ENCODE results near the gene SYN1. TPM values are rescaled to one million over a fixed set of nuclear protein-coding genes. Genes with fewer than 3 reads are reported as not detected.

The SYN1 gene
- total RNA-seq, 1 experiment from 2014 or later, result 0.49 TPM

DNA sequence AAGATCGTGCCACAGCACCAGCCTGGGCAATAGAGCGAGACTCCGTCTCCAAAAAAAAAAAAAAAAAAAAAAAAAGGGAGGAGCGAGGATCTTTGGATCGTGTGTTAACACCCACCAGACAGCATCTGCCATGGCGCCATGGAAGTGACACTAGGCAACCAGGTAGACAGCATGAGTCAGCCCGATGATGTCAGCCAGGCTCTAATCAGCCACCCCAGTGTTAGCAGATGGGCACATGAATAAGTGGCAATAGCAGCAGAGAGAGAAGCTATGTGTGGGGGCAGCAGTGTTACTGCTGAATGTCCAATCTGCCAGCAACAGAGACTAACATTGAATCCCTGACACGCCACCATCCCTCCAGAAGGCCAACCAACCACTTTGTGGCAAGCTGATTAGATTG is 6.6 kb downstream of the SYN1 start:
- intact Hi-C loops (cut with micrococcal nuclease), result no loop called here
- ChIA-PET POLR2A (interaction anchor here (1.0 kb wide), 1 partner anchor 71 kb away, joined by 3 read pairs; no protein-coding TSS in a partner anchor), CTCF (interaction anchor here (0.5 to 0.9 kb wide), 3 partner anchors 30 to 419 kb away, joined by 3 read pairs; no protein-coding TSS in a partner anchor)
- Mint-ChIP-seq H3K36me3 (ENCODE audit: insufficient read depth, unreplicated experiment) (no peaks in the 10 kb centered on the region), H3K4me1 (ENCODE audit: insufficient read depth, unreplicated experiment) (no peaks in the 10 kb centered on the region), H3K27me3 (ENCODE audit: insufficient read depth, unreplicated experiment) (no peaks in the 10 kb centered on the region), H3K27ac (ENCODE audit: low read depth, unreplicated experiment) (no peak overlapping the region), H3K4me3 (ENCODE audit: unreplicated experiment) (no peak overlapping the region), H3K9me3 (ENCODE audit: unreplicated experiment) (no peaks in the 10 kb centered on the region)
- no TSS peak for BruUV-seq (replicated peaks)
- TF ChIP-seq, protein P1, sequence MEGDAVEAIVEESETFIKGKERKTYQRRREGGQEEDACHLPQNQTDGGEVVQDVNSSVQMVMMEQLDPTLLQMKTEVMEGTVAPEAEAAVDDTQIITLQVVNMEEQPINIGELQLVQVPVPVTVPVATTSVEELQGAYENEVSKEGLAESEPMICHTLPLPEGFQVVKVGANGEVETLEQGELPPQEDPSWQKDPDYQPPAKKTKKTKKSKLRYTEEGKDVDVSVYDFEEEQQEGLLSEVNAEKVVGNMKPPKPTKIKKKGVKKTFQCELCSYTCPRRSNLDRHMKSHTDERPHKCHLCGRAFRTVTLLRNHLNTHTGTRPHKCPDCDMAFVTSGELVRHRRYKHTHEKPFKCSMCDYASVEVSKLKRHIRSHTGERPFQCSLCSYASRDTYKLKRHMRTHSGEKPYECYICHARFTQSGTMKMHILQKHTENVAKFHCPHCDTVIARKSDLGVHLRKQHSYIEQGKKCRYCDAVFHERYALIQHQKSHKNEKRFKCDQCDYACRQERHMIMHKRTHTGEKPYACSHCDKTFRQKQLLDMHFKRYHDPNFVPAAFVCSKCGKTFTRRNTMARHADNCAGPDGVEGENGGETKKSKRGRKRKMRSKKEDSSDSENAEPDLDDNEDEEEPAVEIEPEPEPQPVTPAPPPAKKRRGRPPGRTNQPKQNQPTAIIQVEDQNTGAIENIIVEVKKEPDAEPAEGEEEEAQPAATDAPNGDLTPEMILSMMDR (IDR thresholded peaks at IDR 0.05; ENCODE audit: unreplicated experiment), result no peak
- DNase-seq (ENCODE audit: unreplicated experiment), result no peak

DNA sequence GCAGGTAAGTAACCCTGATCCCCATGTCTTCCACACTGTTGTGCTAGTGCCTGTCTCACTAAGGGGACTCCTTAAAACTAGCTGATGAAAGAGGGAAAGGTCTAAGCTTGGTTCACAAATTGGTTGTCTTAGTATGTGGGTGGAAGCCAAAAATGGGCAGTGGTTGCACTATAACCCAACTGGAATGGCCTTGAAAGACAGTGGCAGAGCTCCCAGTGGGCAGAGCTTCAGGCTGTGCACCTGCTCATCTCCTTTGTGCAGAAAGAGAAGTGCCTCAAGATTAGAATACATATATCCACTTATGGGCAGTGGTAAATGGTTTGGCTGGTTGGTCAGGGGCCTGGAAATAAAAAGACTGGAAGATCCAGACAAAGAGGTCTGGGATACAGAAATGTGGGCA is 7.2 kb downstream of the SYN1 start:
- no TSS peak for BruUV-seq (replicated peaks)
- no peaks in the 10 kb centered on the region for H3K36me3 Mint-ChIP-seq (ENCODE audit: insufficient read depth, unreplicated experiment)
- CTCF ChIA-PET, result interaction anchor here (0.7 kb wide), 1 partner anchor 19 kb away, joined by 3 read pairs; no protein-coding TSS in a partner anchor

DNA sequence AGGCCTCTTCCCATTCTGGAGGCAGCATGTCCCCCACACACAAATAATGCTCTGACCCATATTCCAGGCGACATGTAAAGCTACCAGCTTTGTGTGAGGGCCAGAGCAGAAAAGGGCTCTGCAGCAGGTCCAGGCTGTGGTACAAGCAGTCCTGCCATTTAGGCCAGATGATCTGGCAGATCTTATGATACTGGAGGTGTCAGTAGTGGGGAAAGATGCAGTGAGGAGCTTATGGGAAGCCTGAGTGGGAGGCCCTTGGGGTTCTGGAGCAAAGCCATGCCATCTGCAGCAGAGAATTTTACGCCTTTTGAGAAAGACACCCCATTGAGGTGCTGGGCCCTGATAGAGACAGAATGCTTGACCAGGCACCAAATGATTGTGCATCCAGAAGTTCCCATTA is 7.7 kb downstream of the SYN1 start:
- H3K4me3 Mint-ChIP-seq (ENCODE audit: unreplicated experiment), result no peak overlapping the region
- no peaks in the 10 kb centered on the region for H3K27me3 Mint-ChIP-seq (ENCODE audit: insufficient read depth, unreplicated experiment)
- ChIA-PET POLR2A (interaction anchor here (0.6 to 1.0 kb wide), 2 partner anchors 16 to 70 kb away, joined by 3 read pairs; no protein-coding TSS in a partner anchor), CTCF (interaction anchor here (0.7 kb wide), 1 partner anchor 19 kb away, joined by 3 read pairs; no protein-coding TSS in a partner anchor)
- TF ChIP-seq, protein P1 (IDR thresholded peaks at IDR 0.05; ENCODE audit: unreplicated experiment), result no peak
- DNase-seq (ENCODE audit: unreplicated experiment), result no peak
- no peaks in the 10 kb centered on the region for H3K9me3 Mint-ChIP-seq (ENCODE audit: unreplicated experiment)
- H3K4me1 Mint-ChIP-seq (ENCODE audit: insufficient read depth, unreplicated experiment), result no peaks in the 10 kb centered on the region
- no peak overlapping the region for H3K27ac Mint-ChIP-seq (ENCODE audit: low read depth, unreplicated experiment)
- H3K36me3 Mint-ChIP-seq (ENCODE audit: insufficient read depth, unreplicated experiment), result no peaks in the 10 kb centered on the region
- intact Hi-C loops (cut with micrococcal nuclease), result no loop called here
- BruUV-seq (replicated peaks), result no TSS peak

More for the DNA sequence above, 7.2 kb downstream of the SYN1 start:
- no peak for DNase-seq (ENCODE audit: unreplicated experiment)
- intact Hi-C loops (cut with micrococcal nuclease), result no loop called here
- POLR2A ChIA-PET, result interaction anchor here (0.6 to 1.0 kb wide), 2 partner anchors 16 to 71 kb away, joined by 3 read pairs; no protein-coding TSS in a partner anchor
- Mint-ChIP-seq H3K27me3 (ENCODE audit: insufficient read depth, unreplicated experiment) (no peaks in the 10 kb centered on the region), H3K27ac (ENCODE audit: low read depth, unreplicated experiment) (no peak overlapping the region), H3K4me1 (ENCODE audit: insufficient read depth, unreplicated experiment) (no peaks in the 10 kb centered on the region), H3K4me3 (ENCODE audit: unreplicated experiment) (no peak overlapping the region), H3K9me3 (ENCODE audit: unreplicated experiment) (no peaks in the 10 kb centered on the region)
- TF ChIP-seq, protein P1 (IDR thresholded peaks at IDR 0.05; ENCODE audit: unreplicated experiment), result no peak

DNA sequence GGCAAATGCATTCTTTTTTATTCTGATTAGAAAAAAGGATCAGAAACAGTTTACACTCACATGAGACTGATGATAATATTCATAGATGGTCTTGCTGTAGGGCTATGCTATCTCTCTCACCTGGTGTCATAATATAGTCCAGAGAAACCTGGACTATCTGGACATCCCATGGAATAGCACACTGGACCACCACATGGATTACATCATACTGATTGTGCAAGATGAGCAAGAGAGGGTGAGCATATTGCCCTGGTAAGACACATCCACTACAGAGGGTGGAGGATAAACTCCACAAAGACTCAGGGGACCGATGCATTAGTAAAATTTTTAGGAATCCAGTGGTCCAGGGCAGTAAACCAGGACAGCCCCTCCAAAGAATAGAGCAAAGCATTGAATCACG is 8.2 kb downstream of the SYN1 start:
- intact Hi-C loops (cut with micrococcal nuclease), result no loop called here

More for the DNA sequence above, 8.2 kb downstream of the SYN1 start:
- no peak for DNase-seq (ENCODE audit: unreplicated experiment)
- Mint-ChIP-seq H3K36me3 (ENCODE audit: insufficient read depth, unreplicated experiment) (no peaks in the 10 kb centered on the region), H3K27ac (ENCODE audit: low read depth, unreplicated experiment) (no peak overlapping the region), H3K4me3 (ENCODE audit: unreplicated experiment) (no peak overlapping the region), H3K4me1 (ENCODE audit: insufficient read depth, unreplicated experiment) (no peaks in the 10 kb centered on the region), H3K27me3 (ENCODE audit: insufficient read depth, unreplicated experiment) (no peaks in the 10 kb centered on the region), H3K9me3 (ENCODE audit: unreplicated experiment) (no peaks in the 10 kb centered on the region)
- CTCF ChIA-PET, result no interaction called here
- POLR2A ChIA-PET, result no interaction called here
- TF ChIP-seq, protein P1 (IDR thresholded peaks at IDR 0.05; ENCODE audit: unreplicated experiment), result no peak
- no TSS peak for BruUV-seq (replicated peaks)
